Measurements from ENCODE around the gene TLE2. TPM values are rescaled to one million over a fixed set of nuclear protein-coding genes. Genes with fewer than 3 reads are reported as not detected.

TLE2 gene
- total and polyA plus RNA-seq, 9 of the 15 experiments (the other 6 are each of a cell fraction or from before 2014, with no cell fraction given): 0.35 to 13.1 (median 6.2) TPM

DNA sequence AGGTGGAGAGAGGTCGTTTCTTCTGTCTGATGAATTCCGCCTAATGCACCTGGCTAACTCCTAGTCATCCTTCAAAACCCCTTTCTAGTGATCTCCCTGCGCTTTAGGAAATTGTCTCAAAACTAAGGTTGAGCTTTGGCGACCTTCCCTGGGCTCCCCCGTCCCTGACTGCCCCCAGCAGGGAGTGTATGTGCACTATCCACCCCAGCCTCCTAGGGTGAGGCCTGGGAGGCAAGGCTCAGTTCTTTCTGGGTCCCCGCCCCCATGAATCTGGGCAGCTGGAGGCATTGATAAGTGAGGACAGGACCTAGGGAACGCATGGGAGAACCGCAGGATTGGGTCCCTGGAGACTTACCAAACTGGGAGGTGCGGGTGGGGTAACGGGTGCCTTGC, 51.3 kb downstream of the TLE2 start (continued):
- peak; percentile 68 for TF ChIP-seq CBFA2T2 (conservative IDR thresholded peaks at IDR 0.05)
- TF ChIP-seq ZNF445 (CRISPR knock-in tag; IDR thresholded peaks at IDR 0.05; ENCODE audit: low read depth): no peak
- peak in 1 of 2 experiments; percentile 33; a peak in 2 of 4 replicates for TF ChIP-seq RAD21 (CRISPR knock-in tag; conservative IDR thresholded peaks at IDR 0.05 in 1 of 2, IDR thresholded peaks at IDR 0.05 in 1 of 2)
- TF ChIP-seq PHF21A (IDR thresholded peaks at IDR 0.05; ENCODE audit: borderline replicate concordance, low read depth): peak; percentile 95
- TF ChIP-seq ZBTB7A (IDR thresholded peaks at IDR 0.05; ENCODE audit: borderline replicate concordance, control insufficient read depth, low read depth, low read length): peak; percentile 6; the same call in 1 of the 2 replicates
- no peak for TF ChIP-seq RBM34 (IDR thresholded peaks at IDR 0.05; ENCODE audit: borderline replicate concordance, insufficient read depth, low read length)
- TF ChIP-seq TARDBP (IDR thresholded peaks at IDR 0.05): 0 out of 2 replicates have a peak, but pooled peaks have one; percentile 22
- TF ChIP-seq, protein P1, sequence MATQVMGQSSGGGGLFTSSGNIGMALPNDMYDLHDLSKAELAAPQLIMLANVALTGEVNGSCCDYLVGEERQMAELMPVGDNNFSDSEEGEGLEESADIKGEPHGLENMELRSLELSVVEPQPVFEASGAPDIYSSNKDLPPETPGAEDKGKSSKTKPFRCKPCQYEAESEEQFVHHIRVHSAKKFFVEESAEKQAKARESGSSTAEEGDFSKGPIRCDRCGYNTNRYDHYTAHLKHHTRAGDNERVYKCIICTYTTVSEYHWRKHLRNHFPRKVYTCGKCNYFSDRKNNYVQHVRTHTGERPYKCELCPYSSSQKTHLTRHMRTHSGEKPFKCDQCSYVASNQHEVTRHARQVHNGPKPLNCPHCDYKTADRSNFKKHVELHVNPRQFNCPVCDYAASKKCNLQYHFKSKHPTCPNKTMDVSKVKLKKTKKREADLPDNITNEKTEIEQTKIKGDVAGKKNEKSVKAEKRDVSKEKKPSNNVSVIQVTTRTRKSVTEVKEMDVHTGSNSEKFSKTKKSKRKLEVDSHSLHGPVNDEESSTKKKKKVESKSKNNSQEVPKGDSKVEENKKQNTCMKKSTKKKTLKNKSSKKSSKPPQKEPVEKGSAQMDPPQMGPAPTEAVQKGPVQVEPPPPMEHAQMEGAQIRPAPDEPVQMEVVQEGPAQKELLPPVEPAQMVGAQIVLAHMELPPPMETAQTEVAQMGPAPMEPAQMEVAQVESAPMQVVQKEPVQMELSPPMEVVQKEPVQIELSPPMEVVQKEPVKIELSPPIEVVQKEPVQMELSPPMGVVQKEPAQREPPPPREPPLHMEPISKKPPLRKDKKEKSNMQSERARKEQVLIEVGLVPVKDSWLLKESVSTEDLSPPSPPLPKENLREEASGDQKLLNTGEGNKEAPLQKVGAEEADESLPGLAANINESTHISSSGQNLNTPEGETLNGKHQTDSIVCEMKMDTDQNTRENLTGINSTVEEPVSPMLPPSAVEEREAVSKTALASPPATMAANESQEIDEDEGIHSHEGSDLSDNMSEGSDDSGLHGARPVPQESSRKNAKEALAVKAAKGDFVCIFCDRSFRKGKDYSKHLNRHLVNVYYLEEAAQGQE (IDR thresholded peaks at IDR 0.05; ENCODE audit: borderline replicate concordance): peak; percentile 23; the same call in 1 of the 2 replicates
- TF ChIP-seq, protein P1 (CRISPR knock-in tag; IDR thresholded peaks at IDR 0.05; ENCODE audit: low read depth): no peak
- 0 out of 2 replicates have a peak, but pooled peaks have one; percentile 54 for TF ChIP-seq HDAC2 (IDR thresholded peaks at IDR 0.05)
- TF ChIP-seq, protein P2, sequence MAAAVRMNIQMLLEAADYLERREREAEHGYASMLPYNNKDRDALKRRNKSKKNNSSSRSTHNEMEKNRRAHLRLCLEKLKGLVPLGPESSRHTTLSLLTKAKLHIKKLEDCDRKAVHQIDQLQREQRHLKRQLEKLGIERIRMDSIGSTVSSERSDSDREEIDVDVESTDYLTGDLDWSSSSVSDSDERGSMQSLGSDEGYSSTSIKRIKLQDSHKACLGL (CRISPR knock-in tag; IDR thresholded peaks at IDR 0.05; ENCODE audit: borderline replicate concordance, poor library complexity, severe bottlenecking): no peak
- TF ChIP-seq JUND (IDR thresholded peaks at IDR 0.05; ENCODE audit: borderline replicate concordance, low read depth, low read length): peak; percentile 32; the same call in 1 of the 2 replicates
- no peak for TF ChIP-seq JUND (tag; IDR thresholded peaks at IDR 0.05; ENCODE audit: borderline replicate concordance, low read depth, low read length)
